Measurements from ENCODE around the gene CCS.

The CCS gene

GRCh38 chr11:66649903-66650302, 56.9 kb downstream of the CCS start:
- no peak for DNase-seq (ENCODE audit: low read depth)
- no peak overlapping the region for H3K4me3 ChIP-seq (ENCODE audit: low read depth, low read length)
- no peak for TF ChIP-seq CTCF (IDR thresholded peaks at IDR 0.05; ENCODE audit: control insufficient read depth, extremely low read depth, insufficient read depth)

DNA sequence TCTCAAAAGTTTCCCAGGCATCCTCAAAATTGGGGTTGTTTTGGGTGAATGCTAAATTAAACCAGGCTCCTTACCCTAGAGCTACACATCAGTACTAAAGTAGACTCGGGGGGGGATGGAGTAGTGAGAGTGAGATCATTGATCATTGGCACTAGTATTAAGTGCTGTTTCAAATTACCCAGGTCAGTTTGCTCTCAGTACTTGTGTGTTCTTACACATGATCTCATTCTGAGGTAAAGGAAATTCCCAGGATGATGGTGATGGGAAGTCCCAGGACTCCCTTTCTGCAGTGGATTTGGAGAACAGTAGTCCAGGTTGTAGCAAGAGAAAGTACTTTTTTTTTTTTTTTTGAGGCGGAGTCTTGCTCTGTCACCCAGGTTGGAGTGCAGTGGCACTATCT, 58.0 kb downstream of the CCS start:
- TF ChIP-seq CTCF (IDR thresholded peaks at IDR 0.05; ENCODE audit: control insufficient read depth, extremely low read depth, insufficient read depth): no peak
- no peak for DNase-seq (ENCODE audit: low read depth)
- no peak overlapping the region for H3K4me3 ChIP-seq (ENCODE audit: low read depth, low read length)

GRCh38 chr11:66652651-66653050, 59.7 kb downstream of the CCS start:
- DNase-seq (ENCODE audit: low read depth): no peak
- no peak for TF ChIP-seq CTCF (IDR thresholded peaks at IDR 0.05; ENCODE audit: control insufficient read depth, extremely low read depth, insufficient read depth)
- H3K4me3 ChIP-seq (ENCODE audit: low read depth, low read length): no peak overlapping the region

DNA sequence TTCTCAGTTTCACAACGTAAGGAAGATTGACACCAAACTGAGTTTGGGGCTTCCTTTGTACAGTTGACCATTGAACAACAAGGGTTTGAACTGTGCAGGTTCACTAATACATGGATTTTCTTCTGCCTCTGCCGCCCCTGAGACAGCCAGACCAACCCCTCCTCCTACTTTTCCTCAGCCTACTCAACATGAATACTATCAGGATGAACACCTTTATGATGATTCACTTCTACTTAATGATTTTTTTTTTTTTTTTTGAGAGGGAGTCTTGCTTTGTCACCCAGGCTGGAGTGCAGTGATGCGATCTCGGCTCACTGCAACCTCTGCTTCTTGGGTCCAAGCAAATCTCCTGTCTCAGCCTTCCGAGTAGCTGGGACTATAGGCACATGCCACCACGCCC, 60.1 kb downstream of the CCS start:
- no peak for TF ChIP-seq CTCF (IDR thresholded peaks at IDR 0.05; ENCODE audit: control insufficient read depth, extremely low read depth, insufficient read depth)
- no peak overlapping the region for H3K4me3 ChIP-seq (ENCODE audit: low read depth, low read length)
- no peak for DNase-seq (ENCODE audit: low read depth)
